ENCODE data around the gene SLC25A26. TPM values are rescaled to one million over a fixed set of nuclear protein-coding genes. Genes with fewer than 3 reads are reported as not detected.

The SLC25A26 gene
- total and polyA plus RNA-seq, 2 experiments from 2014 or later, result 19.8 to 25.7 TPM

DNA sequence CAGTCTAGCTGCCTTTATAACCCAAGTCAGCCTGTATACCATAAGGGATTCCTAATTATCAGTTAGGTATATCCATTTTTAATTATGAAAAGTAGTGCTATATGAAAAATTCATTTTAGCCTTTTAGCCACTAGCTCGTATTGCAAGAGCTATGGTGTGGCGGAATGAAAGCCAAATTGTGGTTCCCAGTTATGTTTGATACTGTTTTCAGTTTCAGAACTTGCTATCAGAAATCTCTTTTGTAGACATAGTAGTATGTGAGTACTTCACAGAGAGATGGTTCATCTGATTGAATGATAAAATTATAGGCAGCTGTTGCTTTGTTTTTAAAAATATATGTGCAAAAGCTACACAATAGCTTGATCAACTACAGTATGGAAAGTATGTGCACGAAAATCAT lies 134.6 kb downstream of the SLC25A26 start:
- peaks cover 10% of the 10 kb centered on the region for H3K4me1 ChIP-seq (ENCODE audit: insufficient read depth)
- H2AFZ ChIP-seq, result no peak overlapping the region
- no peak for TF ChIP-seq EZH2phosphoT487 (IDR thresholded peaks at IDR 0.05; ENCODE audit: low read depth, severe bottlenecking, unreplicated experiment)
- TF ChIP-seq, protein P1, sequence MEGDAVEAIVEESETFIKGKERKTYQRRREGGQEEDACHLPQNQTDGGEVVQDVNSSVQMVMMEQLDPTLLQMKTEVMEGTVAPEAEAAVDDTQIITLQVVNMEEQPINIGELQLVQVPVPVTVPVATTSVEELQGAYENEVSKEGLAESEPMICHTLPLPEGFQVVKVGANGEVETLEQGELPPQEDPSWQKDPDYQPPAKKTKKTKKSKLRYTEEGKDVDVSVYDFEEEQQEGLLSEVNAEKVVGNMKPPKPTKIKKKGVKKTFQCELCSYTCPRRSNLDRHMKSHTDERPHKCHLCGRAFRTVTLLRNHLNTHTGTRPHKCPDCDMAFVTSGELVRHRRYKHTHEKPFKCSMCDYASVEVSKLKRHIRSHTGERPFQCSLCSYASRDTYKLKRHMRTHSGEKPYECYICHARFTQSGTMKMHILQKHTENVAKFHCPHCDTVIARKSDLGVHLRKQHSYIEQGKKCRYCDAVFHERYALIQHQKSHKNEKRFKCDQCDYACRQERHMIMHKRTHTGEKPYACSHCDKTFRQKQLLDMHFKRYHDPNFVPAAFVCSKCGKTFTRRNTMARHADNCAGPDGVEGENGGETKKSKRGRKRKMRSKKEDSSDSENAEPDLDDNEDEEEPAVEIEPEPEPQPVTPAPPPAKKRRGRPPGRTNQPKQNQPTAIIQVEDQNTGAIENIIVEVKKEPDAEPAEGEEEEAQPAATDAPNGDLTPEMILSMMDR (IDR thresholded peaks at IDR 0.05; ENCODE audit: poor library complexity), result no peak
- no peak for TF ChIP-seq EZH2 (IDR thresholded peaks at IDR 0.05; ENCODE audit: borderline replicate concordance)
- H4K20me1 ChIP-seq (ENCODE audit: insufficient read depth, poor library complexity, severe bottlenecking), result no peaks in the 10 kb centered on the region
- no peaks in the 10 kb centered on the region for H3K27me3 ChIP-seq
- no peak overlapping the region for H3K4me3 ChIP-seq
- DNase-seq (ENCODE audit: low spot score), result no peak
- no peaks in the 10 kb centered on the region for H3K9me2 ChIP-seq (replicated peaks; ENCODE audit: insufficient read depth)
- H3K9me3 ChIP-seq (ENCODE audit: low read depth), result no peaks in the 10 kb centered on the region
- H3K79me2 ChIP-seq, result no peaks in the 10 kb centered on the region
- no peak overlapping the region for H3K4me2 ChIP-seq
- no peak overlapping the region for H3K27ac ChIP-seq
- 96% methylated on average over 3 of the region's 3 CpGs for WGBS (ENCODE audit: low lambda C conversion rate, missing lambda C conversion rate)
- no peaks in the 10 kb centered on the region for H3K36me3 ChIP-seq (replicated peaks; ENCODE audit: insufficient read depth, low read depth)

DNA sequence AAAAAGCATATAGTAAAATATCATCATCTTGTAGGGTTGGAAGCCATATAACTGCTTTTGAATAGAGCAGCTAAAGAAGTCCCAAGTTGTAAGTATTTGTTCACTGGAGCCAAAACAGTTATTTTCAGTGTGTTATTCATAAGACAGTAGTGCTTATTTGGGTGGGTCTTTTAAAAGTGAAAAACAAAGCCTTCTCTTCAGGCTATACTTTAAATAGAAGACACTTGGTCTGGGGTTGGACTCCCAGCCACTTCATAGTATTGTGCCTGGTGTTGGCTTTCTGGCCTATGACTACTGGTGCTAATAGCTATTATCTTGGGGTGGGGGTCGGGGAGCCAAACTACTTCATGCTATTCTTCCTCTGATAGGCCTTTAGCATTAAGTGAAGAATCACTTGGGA lies 135.2 kb downstream of the SLC25A26 start:
- Histone ChIP-seq H3K79me2 (no peaks in the 10 kb centered on the region), H3K9me2 (replicated peaks; ENCODE audit: insufficient read depth) (no peaks in the 10 kb centered on the region), H3K27me3 (no peaks in the 10 kb centered on the region), H3K4me2 (no peak overlapping the region), H3K9me3 (ENCODE audit: low read depth) (no peaks in the 10 kb centered on the region), H3K4me3 (no peak overlapping the region), H3K36me3 (replicated peaks; ENCODE audit: insufficient read depth, low read depth) (no peaks in the 10 kb centered on the region), H2AFZ (no peak overlapping the region), H3K27ac (no peak overlapping the region), H3K4me1 (ENCODE audit: insufficient read depth) (peaks cover 10% of the 10 kb centered on the region), H4K20me1 (ENCODE audit: insufficient read depth, poor library complexity, severe bottlenecking) (no peaks in the 10 kb centered on the region)
- no peak for DNase-seq (ENCODE audit: low spot score)
- no peak for TF ChIP-seq EZH2 (IDR thresholded peaks at IDR 0.05; ENCODE audit: borderline replicate concordance)
- TF ChIP-seq EZH2phosphoT487 (IDR thresholded peaks at IDR 0.05; ENCODE audit: low read depth, severe bottlenecking, unreplicated experiment), result no peak
- TF ChIP-seq, protein P1 (IDR thresholded peaks at IDR 0.05; ENCODE audit: poor library complexity), result no peak
- WGBS (ENCODE audit: low lambda C conversion rate, missing lambda C conversion rate), result 89% methylated on average over 1 of the region's 1 CpG

- 96% methylated on average over 5 of the region's 5 CpGs for WGBS (ENCODE audit: low lambda C conversion rate, missing lambda C conversion rate)
- H3K9me2 ChIP-seq (replicated peaks; ENCODE audit: insufficient read depth), result no peaks in the 10 kb centered on the region
- H3K4me3 ChIP-seq, result no peak overlapping the region
- H3K4me2 ChIP-seq, result no peak overlapping the region
- TF ChIP-seq EZH2 (IDR thresholded peaks at IDR 0.05; ENCODE audit: borderline replicate concordance), result no peak
- TF ChIP-seq, protein P1 (IDR thresholded peaks at IDR 0.05; ENCODE audit: poor library complexity), result no peak
- TF ChIP-seq EZH2phosphoT487 (IDR thresholded peaks at IDR 0.05; ENCODE audit: low read depth, severe bottlenecking, unreplicated experiment), result no peak
- no peak for DNase-seq (ENCODE audit: low spot score)
- no peaks in the 10 kb centered on the region for H3K79me2 ChIP-seq
- no peaks in the 10 kb centered on the region for H4K20me1 ChIP-seq (ENCODE audit: insufficient read depth, poor library complexity, severe bottlenecking)
- H3K4me1 ChIP-seq (ENCODE audit: insufficient read depth), result peaks cover 11% of the 10 kb centered on the region
- no peaks in the 10 kb centered on the region for H3K27me3 ChIP-seq
- H3K36me3 ChIP-seq (replicated peaks; ENCODE audit: insufficient read depth, low read depth), result no peaks in the 10 kb centered on the region
- no peak overlapping the region for H3K27ac ChIP-seq
- no peak overlapping the region for H2AFZ ChIP-seq
- H3K9me3 ChIP-seq (ENCODE audit: low read depth), result no peaks in the 10 kb centered on the region
Observed at GRCh38 chr3:66361356-66361755, 140.6 kb downstream of the SLC25A26 start.

DNA sequence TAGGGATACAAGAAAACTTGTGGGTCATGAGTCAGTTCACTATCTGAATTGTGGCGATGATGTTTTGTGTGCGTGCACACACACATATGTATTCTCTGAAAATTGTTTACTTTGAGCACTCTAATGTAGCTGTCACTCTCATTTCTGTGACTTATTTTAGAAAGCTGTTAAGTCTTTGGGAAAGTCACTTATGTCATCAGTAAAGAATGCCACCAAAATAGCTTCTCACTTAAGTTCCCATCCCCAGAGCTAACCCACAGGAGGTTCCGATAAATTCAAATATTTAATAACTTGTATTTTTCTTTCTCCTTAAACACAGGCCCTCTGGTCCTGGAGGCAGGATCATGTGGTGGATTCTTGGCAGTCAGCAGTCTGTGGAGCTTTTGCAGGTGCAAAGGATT lies 141.7 kb downstream of the SLC25A26 start:
- H3K27me3 ChIP-seq, result no peaks in the 10 kb centered on the region
- H3K9me3 ChIP-seq (ENCODE audit: low read depth), result no peaks in the 10 kb centered on the region
- H3K4me2 ChIP-seq, result no peak overlapping the region
- TF ChIP-seq, protein P1 (IDR thresholded peaks at IDR 0.05; ENCODE audit: poor library complexity), result no peak
- no peak for TF ChIP-seq EZH2 (IDR thresholded peaks at IDR 0.05; ENCODE audit: borderline replicate concordance)
- no peak for TF ChIP-seq EZH2phosphoT487 (IDR thresholded peaks at IDR 0.05; ENCODE audit: low read depth, severe bottlenecking, unreplicated experiment)
- no peak overlapping the region for H3K4me3 ChIP-seq
- H2AFZ ChIP-seq, result no peak overlapping the region
- DNase-seq (ENCODE audit: low spot score), result no peak
- no peaks in the 10 kb centered on the region for H3K79me2 ChIP-seq
- no peak overlapping the region for H3K27ac ChIP-seq
- no peaks in the 10 kb centered on the region for H3K9me2 ChIP-seq (replicated peaks; ENCODE audit: insufficient read depth)
- no peaks in the 10 kb centered on the region for H4K20me1 ChIP-seq (ENCODE audit: insufficient read depth, poor library complexity, severe bottlenecking)
- 51% methylated on average over 3 of the region's 3 CpGs for WGBS (ENCODE audit: low lambda C conversion rate, missing lambda C conversion rate)
- no peaks in the 10 kb centered on the region for H3K36me3 ChIP-seq (replicated peaks; ENCODE audit: insufficient read depth, low read depth)
- peaks cover 11% of the 10 kb centered on the region for H3K4me1 ChIP-seq (ENCODE audit: insufficient read depth)

Measured in hepatocyte (in vitro differentiated cells).